SK-N-SH (cell line): ENCODE results near the gene MAP1LC3A. TPM values are rescaled to one million over a fixed set of nuclear protein-coding genes. Genes with fewer than 3 reads are reported as not detected.

Source experiments
- CTCF ChIA-PET: fragments of 300-600, 350-600 bp; formaldehyde crosslinking; extraction: SDS; loops from one replicate; lab custom pipeline; 2021; lab: Yijun Ruan, JAX
- POLR2A ChIA-PET: fragments of 350-600 bp; sonication (Branson Sonifier 250); formaldehyde crosslinking; extraction: SDS; loops from one replicate; lab custom pipeline; 2020; ENCODE audit warnings: antibody characterized with exemption, inconsistent platforms; lab: Yijun Ruan, JAX
- DNase-seq: peaks from one replicate; pipeline ENCODE4 v3.0.0; 2012
- H2AFZ ChIP-seq: fragments of 200-600 bp; sonication (generic); 2 replicates; pipeline ENCODE4 v1.8.1; 2016; ENCODE audit warnings: antibody characterized with exemption, mild to moderate bottlenecking, low read depth
- H3F3A ChIP-seq: fragments of 200-600 bp; sonication (generic); replicated peaks from 2 replicates; pipeline ENCODE3; 2016; ENCODE audit warnings: antibody characterized with exemption, mild to moderate bottlenecking; ENCODE audit not compliant: insufficient read depth
- H3K27ac ChIP-seq, 2 experiments: fragments of 200-500 bp in 1 of 2; fragments of 200-600 bp in 1 of 2; sonication (Bioruptor generic) in 1 of 2; sonication (generic), shearing (Covaris generic) in 1 of 2; 2 replicates each; pipeline versions ENCODE4 v1.5.1 to v1.6.1; 2014 to 2016; ENCODE audit warnings: low read depth in 2 of 2, inconsistent platforms in 1 of 2, low read length in 1 of 2, mild to moderate bottlenecking in 1 of 2, mixed read lengths in 1 of 2
- H3K27me3 ChIP-seq: fragments of 200-600 bp; sonication (generic), shearing (Covaris generic); 2 replicates; pipeline ENCODE4 v1.6.1; 2016; ENCODE audit warnings: mixed run types; ENCODE audit not compliant: insufficient read depth
- H3K36me3 ChIP-seq, 2 experiments: fragments of 200-500 bp in 1 of 2; fragments of 200-600 bp in 1 of 2; sonication (Bioruptor generic) in 1 of 2; sonication (generic) in 1 of 2; replicated peaks in 1 of 2; 2 replicates each; pipeline versions ENCODE3 to v1.5.1; 2014 to 2016; ENCODE audit warnings: low read length in 1 of 2, mild to moderate bottlenecking in 1 of 2; ENCODE audit not compliant: insufficient read depth in 2 of 2, control insufficient read depth in 1 of 2
- H3K4me1 ChIP-seq, 2 experiments: fragments of 200-500 bp in 1 of 2; fragments of 200-600 bp in 1 of 2; sonication (Bioruptor generic) in 1 of 2; sonication (generic), shearing (Covaris generic) in 1 of 2; 2 replicates each; pipeline versions ENCODE4 v1.5.1 to v1.6.1; 2014 to 2016; ENCODE audit warnings: low read depth in 1 of 2, low read length in 1 of 2, mixed run types in 1 of 2; ENCODE audit not compliant: insufficient read depth in 2 of 2, control insufficient read depth in 1 of 2
- H3K4me2 ChIP-seq: fragments of 200-600 bp; sonication (generic), shearing (Covaris generic); 2 replicates; pipeline ENCODE4 v1.6.1; 2017; ENCODE audit warnings: mixed run types
- H3K4me3 ChIP-seq, 2 experiments: fragments of 200-500 bp in 1 of 2; fragments of 200-600 bp in 1 of 2; sonication (Bioruptor generic) in 1 of 2; sonication (generic), shearing (Covaris generic) in 1 of 2; 2 replicates each; pipeline versions ENCODE4 v1.5.1 to v1.8.1; 2014 to 2016; ENCODE audit warnings: low read depth in 2 of 2, inconsistent platforms in 1 of 2, low read length in 1 of 2, mild to moderate bottlenecking in 1 of 2, mixed read lengths in 1 of 2, moderate library complexity in 1 of 2
- H3K79me2 ChIP-seq: fragments of 200-600 bp; sonication (generic); 2 replicates; pipeline ENCODE4 v1.8.1; 2017; ENCODE audit warnings: mild to moderate bottlenecking; ENCODE audit not compliant: insufficient read depth
- H3K9ac ChIP-seq: fragments of 200-600 bp; sonication (generic); 2 replicates; pipeline ENCODE4 v1.6.1; 2017; ENCODE audit warnings: mixed run types
- H3K9me2 ChIP-seq: fragments of 200-600 bp; sonication (generic); 2 replicates; pipeline ENCODE4 v1.6.1; 2017; ENCODE audit warnings: mixed run types
- H3K9me3 ChIP-seq: fragments of 200-600 bp; sonication (generic); 2 replicates; pipeline ENCODE4 v1.6.1; 2017; ENCODE audit warnings: mixed run types, mild to moderate bottlenecking, moderate library complexity
- H4K20me1 ChIP-seq: fragments of 200-600 bp; sonication (generic); 2 replicates; pipeline ENCODE4 v1.6.1; 2017; ENCODE audit warnings: mild to moderate bottlenecking, mixed run types; ENCODE audit not compliant: insufficient read depth
- CHD2 ChIP-seq: fragments of 150-350 bp; IDR thresholded peaks from 2 replicates; pipeline ENCODE4 v1.6.1; 2018; ENCODE audit warnings: low read length; ENCODE audit not compliant: partially characterized antibody
- CTCF ChIP-seq: fragments of 200-600 bp; sonication (generic); IDR thresholded peaks from 2 replicates; pipeline ENCODE4 v1.6.1; 2017; ENCODE audit warnings: antibody characterized with exemption, mild to moderate bottlenecking, moderate library complexity
- ELF1 ChIP-seq: IDR thresholded peaks from 2 replicates; pipeline ENCODE4 v1.4.0; 2012
- EP300 ChIP-seq, 2 experiments: IDR thresholded peaks; 2 replicates each; pipeline versions ENCODE4 v1.4.0 to v1.6.1; 2012; ENCODE audit warnings: borderline replicate concordance in 1 of 2, low read depth in 1 of 2, low read length in 1 of 2
- FOSL2 ChIP-seq: IDR thresholded peaks from 2 replicates; pipeline ENCODE4 v1.4.0; 2012; ENCODE audit warnings: low read depth, mild to moderate bottlenecking, moderate library complexity, borderline replicate concordance
- FOXJ3 ChIP-seq: sonication (generic); formaldehyde crosslinking; IDR thresholded peaks from 2 replicates; pipeline ENCODE4 v1.5.1; 2020; ENCODE audit warnings: mild to moderate bottlenecking, missing genetic modification reagents
- GABPA ChIP-seq: IDR thresholded peaks from 2 replicates; pipeline ENCODE4 v1.4.0; 2012; ENCODE audit warnings: low read depth, mild to moderate bottlenecking
- GATA2 ChIP-seq: sonication (generic); formaldehyde crosslinking; IDR thresholded peaks from 2 replicates; pipeline ENCODE4 v1.5.0; 2020; ENCODE audit warnings: mild to moderate bottlenecking, missing genetic modification reagents
- IRF3 ChIP-seq: fragments of 150-350 bp; IDR thresholded peaks from 2 replicates; pipeline ENCODE4 v1.6.1; 2016; ENCODE audit warnings: mild to moderate bottlenecking, low read depth, low read length
- JUND ChIP-seq: IDR thresholded peaks from 2 replicates; pipeline ENCODE4 v1.4.0; 2012
- NFIC ChIP-seq: IDR thresholded peaks from 2 replicates; pipeline ENCODE4 v1.4.0; 2012; ENCODE audit warnings: borderline replicate concordance
- RAD21 ChIP-seq: IDR thresholded peaks from 2 replicates; pipeline ENCODE4 v1.6.1; 2012; ENCODE audit warnings: mild to moderate bottlenecking, low read length
- RCOR1 ChIP-seq: fragments of 150-350 bp; IDR thresholded peaks from 2 replicates; pipeline ENCODE4 v1.6.1; 2017; ENCODE audit warnings: antibody characterized with exemption, low read length
- REST ChIP-seq: IDR thresholded peaks from 2 replicates; pipeline ENCODE4 v1.6.1; 2012; ENCODE audit warnings: mild to moderate bottlenecking, low read depth, low read length, moderate library complexity
- USF1 ChIP-seq: IDR thresholded peaks from 2 replicates; pipeline ENCODE4 v1.4.0; 2012; ENCODE audit warnings: low read depth, borderline replicate concordance
- USF2 ChIP-seq: fragments of 150-350 bp; IDR thresholded peaks from 2 replicates; pipeline ENCODE4 v1.6.1; 2017; ENCODE audit warnings: antibody characterized with exemption, low read length, low read depth, borderline replicate concordance
- ZBTB33 ChIP-seq: IDR thresholded peaks from 2 replicates; pipeline ENCODE4 v1.4.0; 2012; ENCODE audit warnings: low read depth, borderline replicate concordance
- WGBS: methylation state at CpG from one replicate; pipeline ENCODE4 v1.1.6; 2017; ENCODE audit warnings: low lambda C conversion rate; 5-methylcytosine and 5-hydroxymethylcytosine counted together
- polyA plus RNA-seq, 3 experiments: library from polyadenylated mRNA; depleted of rRNA; stranded (reverse); fragments of >200 nt; gene quantifications; 2 replicates each; pipeline ENCODE4 v1.2.3, GENCODE V29; 2012

MAP1LC3A gene
- polyA plus RNA-seq, 1 of the 3 experiments (the other 2 are of a cell fraction) = 24.9 TPM

GRCh38 chr20:34532320-34532719, 26.2 kb upstream of the MAP1LC3A start:
- no peak overlapping the region for H3K4me3 ChIP-seq
- ChIA-PET CTCF (interaction anchor here (1.1 to 2.1 kb wide), 3 partner anchors 9 to 220 kb away, joined by 4 to 11 read pairs (median 5); no protein-coding TSS in a partner anchor), POLR2A (no interaction called here)
- H3K27ac ChIP-seq = no peak overlapping the region; a peak in 1 of 4 replicates
- no peaks in the 10 kb centered on the region for H3F3A ChIP-seq
- no peaks in the 10 kb centered on the region for H3K27me3 ChIP-seq
- no peaks in the 10 kb centered on the region; a peak in 1 of 4 replicates for H3K4me1 ChIP-seq
- H3K9me3 ChIP-seq = no peaks in the 10 kb centered on the region
- peaks cover 41% of the 10 kb centered on the region for H3K79me2 ChIP-seq
- H3K9ac ChIP-seq = no peak overlapping the region
- H3K9me2 ChIP-seq = no peaks in the 10 kb centered on the region
- H3K4me2 ChIP-seq = no peak overlapping the region
- no peak overlapping the region for H2AFZ ChIP-seq
- WGBS = 95% methylated on average over 7 of the region's 8 CpGs
- no peak for TF ChIP-seq USF1
- TF ChIP-seq EP300 (IDR thresholded peaks at IDR 0.05; ENCODE audit: borderline replicate concordance in 1 of 2, low read depth in 1 of 2, low read length in 1 of 2) = no peak
- no peak for DNase-seq
- H3K36me3 ChIP-seq = peaks cover 60 to 84% of the 10 kb centered on the region in 2 experiments
- H4K20me1 ChIP-seq = peaks cover 32% of the 10 kb centered on the region

- Histone ChIP-seq H3K4me3 (no peak overlapping the region), H3K9me3 (no peaks in the 10 kb centered on the region), H3K27me3 (no peaks in the 10 kb centered on the region), H3K36me3 (peaks cover 56 to 84% of the 10 kb centered on the region in 2 experiments), H2AFZ (no peak overlapping the region), H3K27ac (no peak overlapping the region), H3F3A (no peaks in the 10 kb centered on the region), H3K4me2 (no peak overlapping the region), H3K79me2 (peaks cover 37% of the 10 kb centered on the region), H3K9me2 (no peaks in the 10 kb centered on the region), H4K20me1 (peaks cover 32% of the 10 kb centered on the region), H3K9ac (no peak overlapping the region), H3K4me1 (no peaks in the 10 kb centered on the region; a peak in 1 of 4 replicates)
- ChIA-PET POLR2A (no interaction called here), CTCF (interaction anchor here (1.0 to 1.2 kb wide), 4 partner anchors 10 to 382 kb away, joined by 3 to 5 read pairs (median 4); no protein-coding TSS in a partner anchor)
- WGBS = 93% methylated on average over 7 of the region's 7 CpGs
- DNase-seq = no peak
- TF ChIP-seq FOXJ3 (CRISPR knock-in tag) = no peak
- no peak for TF ChIP-seq ZBTB33
- no peak for TF ChIP-seq GATA2 (CRISPR knock-in tag)
- TF ChIP-seq RAD21 = no peak
- TF ChIP-seq JUND = no peak
- TF ChIP-seq FOSL2 = no peak
- TF ChIP-seq CTCF = no peak
- TF ChIP-seq REST = no peak
- TF ChIP-seq CHD2 = no peak
- no peak for TF ChIP-seq RCOR1
- TF ChIP-seq ELF1 = no peak
- no peak for TF ChIP-seq EP300 (IDR thresholded peaks at IDR 0.05; ENCODE audit: borderline replicate concordance in 1 of 2, low read depth in 1 of 2, low read length in 1 of 2)
- no peak for TF ChIP-seq NFIC
- no peak for TF ChIP-seq IRF3
- TF ChIP-seq GABPA = no peak
- no peak for TF ChIP-seq USF2
Observed at GRCh38 chr20:34532756-34533155, 25.8 kb upstream of the MAP1LC3A start.
